ENCODE data around the gene ZC3HAV1. TPM values are rescaled to one million over a fixed set of nuclear protein-coding genes. Genes with fewer than 3 reads are reported as not detected.
A peak's percentile ranks its signal among the peaks of the same experiment; 100 is the strongest.

Gene ZC3HAV1
- total and polyA plus RNA-seq, 2 of the 13 experiments (the other 11 are each of a cell fraction or from before 2014, with no cell fraction given): 12.7 to 23.7 TPM

DNA sequence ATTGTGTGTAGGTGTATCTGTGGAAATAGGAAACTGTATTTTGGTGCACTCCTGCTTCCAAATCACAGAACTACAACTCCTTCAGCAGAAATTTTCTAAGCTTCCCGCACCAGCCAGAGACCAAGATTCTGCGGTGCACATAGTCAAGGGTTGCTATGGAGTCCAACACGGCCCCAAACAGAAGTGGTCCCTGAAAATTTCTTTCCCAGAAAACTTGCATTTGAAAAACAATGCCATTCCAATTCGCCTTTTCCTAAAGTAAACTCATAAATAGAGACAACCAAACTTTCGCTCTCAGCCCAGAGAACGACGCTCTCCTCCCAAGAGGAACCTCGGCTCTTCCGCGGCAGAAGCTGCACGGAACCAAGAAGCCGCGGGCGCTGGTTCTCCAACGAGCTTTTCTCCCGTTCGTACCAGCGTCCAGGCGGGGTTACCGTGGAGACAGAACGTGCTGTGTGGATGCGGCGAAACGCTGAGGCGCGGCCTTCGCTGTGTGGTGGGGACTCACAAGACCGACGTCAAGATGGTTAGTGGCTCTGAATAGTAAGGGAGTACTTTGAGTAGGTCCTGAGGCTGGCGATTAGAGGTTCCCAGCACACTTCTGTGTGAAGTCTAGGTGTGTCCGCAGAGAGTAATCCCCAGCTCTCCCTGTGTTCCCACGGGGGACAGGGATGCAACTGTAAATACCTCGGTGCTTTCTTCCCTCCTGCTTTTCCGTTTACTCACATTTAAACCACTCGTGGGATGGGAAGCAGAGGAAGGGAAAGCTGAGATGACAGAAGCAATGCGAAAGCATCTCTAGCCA is 24.0 kb upstream of the ZC3HAV1 start (continued):
- TF ChIP-seq, protein P1, sequence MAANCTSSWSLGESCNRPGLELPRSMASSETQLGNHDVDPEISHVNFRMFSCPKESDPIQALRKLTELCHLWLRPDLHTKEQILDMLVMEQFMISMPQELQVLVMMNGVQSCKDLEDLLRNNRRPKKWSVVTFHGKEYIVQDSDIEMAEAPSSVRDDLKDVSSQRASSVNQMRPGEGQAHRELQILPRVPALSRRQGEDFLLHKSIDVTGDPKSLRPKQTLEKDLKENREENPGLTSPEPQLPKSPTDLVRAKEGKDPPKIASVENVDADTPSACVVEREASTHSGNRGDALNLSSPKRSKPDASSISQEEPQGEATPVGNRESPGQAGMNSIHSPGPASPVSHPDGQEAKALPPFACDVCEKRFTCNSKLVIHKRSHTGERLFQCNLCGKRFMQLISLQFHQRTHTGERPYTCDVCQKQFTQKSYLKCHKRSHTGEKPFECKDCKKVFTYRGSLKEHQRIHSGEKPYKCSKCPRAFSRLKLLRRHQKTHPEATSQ (CRISPR knock-in tag; IDR thresholded peaks at IDR 0.05; ENCODE audit: borderline replicate concordance): no peak
- TF ChIP-seq SETDB1 (CRISPR knock-in tag; IDR thresholded peaks at IDR 0.05; ENCODE audit: borderline replicate concordance): no peak
- TF ChIP-seq GPN1 (CRISPR knock-in tag; IDR thresholded peaks at IDR 0.05; ENCODE audit: borderline replicate concordance): no peak
- TF ChIP-seq NFIB (CRISPR knock-in tag; IDR thresholded peaks at IDR 0.05; ENCODE audit: borderline replicate concordance): no peak
- TF ChIP-seq, protein P2, sequence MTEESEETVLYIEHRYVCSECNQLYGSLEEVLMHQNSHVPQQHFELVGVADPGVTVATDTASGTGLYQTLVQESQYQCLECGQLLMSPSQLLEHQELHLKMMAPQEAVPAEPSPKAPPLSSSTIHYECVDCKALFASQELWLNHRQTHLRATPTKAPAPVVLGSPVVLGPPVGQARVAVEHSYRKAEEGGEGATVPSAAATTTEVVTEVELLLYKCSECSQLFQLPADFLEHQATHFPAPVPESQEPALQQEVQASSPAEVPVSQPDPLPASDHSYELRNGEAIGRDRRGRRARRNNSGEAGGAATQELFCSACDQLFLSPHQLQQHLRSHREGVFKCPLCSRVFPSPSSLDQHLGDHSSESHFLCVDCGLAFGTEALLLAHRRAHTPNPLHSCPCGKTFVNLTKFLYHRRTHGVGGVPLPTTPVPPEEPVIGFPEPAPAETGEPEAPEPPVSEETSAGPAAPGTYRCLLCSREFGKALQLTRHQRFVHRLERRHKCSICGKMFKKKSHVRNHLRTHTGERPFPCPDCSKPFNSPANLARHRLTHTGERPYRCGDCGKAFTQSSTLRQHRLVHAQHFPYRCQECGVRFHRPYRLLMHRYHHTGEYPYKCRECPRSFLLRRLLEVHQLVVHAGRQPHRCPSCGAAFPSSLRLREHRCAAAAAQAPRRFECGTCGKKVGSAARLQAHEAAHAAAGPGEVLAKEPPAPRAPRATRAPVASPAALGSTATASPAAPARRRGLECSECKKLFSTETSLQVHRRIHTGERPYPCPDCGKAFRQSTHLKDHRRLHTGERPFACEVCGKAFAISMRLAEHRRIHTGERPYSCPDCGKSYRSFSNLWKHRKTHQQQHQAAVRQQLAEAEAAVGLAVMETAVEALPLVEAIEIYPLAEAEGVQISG (CRISPR knock-in tag; IDR thresholded peaks at IDR 0.05): peak; percentile 92
- TF ChIP-seq SOX5 (CRISPR knock-in tag; IDR thresholded peaks at IDR 0.05; ENCODE audit: borderline replicate concordance): 0 out of 2 replicates have a peak, but pooled peaks have one; percentile 58
- TF ChIP-seq SAFB2 (CRISPR knock-in tag; IDR thresholded peaks at IDR 0.05; ENCODE audit: borderline replicate concordance, low read depth): no peak
- TF ChIP-seq MYC (CRISPR knock-in tag; IDR thresholded peaks at IDR 0.05; ENCODE audit: borderline replicate concordance): peak; percentile 72; the same call in 1 of the 2 replicates
- TF ChIP-seq, protein P3, sequence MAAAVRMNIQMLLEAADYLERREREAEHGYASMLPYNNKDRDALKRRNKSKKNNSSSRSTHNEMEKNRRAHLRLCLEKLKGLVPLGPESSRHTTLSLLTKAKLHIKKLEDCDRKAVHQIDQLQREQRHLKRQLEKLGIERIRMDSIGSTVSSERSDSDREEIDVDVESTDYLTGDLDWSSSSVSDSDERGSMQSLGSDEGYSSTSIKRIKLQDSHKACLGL (CRISPR knock-in tag; IDR thresholded peaks at IDR 0.05): peak; percentile 49; the same call in 1 of the 2 replicates
- TF ChIP-seq, protein P4, sequence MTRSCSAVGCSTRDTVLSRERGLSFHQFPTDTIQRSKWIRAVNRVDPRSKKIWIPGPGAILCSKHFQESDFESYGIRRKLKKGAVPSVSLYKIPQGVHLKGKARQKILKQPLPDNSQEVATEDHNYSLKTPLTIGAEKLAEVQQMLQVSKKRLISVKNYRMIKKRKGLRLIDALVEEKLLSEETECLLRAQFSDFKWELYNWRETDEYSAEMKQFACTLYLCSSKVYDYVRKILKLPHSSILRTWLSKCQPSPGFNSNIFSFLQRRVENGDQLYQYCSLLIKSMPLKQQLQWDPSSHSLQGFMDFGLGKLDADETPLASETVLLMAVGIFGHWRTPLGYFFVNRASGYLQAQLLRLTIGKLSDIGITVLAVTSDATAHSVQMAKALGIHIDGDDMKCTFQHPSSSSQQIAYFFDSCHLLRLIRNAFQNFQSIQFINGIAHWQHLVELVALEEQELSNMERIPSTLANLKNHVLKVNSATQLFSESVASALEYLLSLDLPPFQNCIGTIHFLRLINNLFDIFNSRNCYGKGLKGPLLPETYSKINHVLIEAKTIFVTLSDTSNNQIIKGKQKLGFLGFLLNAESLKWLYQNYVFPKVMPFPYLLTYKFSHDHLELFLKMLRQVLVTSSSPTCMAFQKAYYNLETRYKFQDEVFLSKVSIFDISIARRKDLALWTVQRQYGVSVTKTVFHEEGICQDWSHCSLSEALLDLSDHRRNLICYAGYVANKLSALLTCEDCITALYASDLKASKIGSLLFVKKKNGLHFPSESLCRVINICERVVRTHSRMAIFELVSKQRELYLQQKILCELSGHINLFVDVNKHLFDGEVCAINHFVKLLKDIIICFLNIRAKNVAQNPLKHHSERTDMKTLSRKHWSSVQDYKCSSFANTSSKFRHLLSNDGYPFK (CRISPR knock-in tag; IDR thresholded peaks at IDR 0.05; ENCODE audit: borderline replicate concordance): peak; percentile 90
- TF ChIP-seq ZNF614 (CRISPR knock-in tag; IDR thresholded peaks at IDR 0.05; ENCODE audit: borderline replicate concordance): peak; percentile 84
- no peak for TF ChIP-seq ZNF577 (CRISPR knock-in tag; IDR thresholded peaks at IDR 0.05; ENCODE audit: borderline replicate concordance, low read depth)
- TF ChIP-seq ETV5 (CRISPR knock-in tag; IDR thresholded peaks at IDR 0.05; ENCODE audit: borderline replicate concordance): peak; percentile 54
- peak; percentile 92 for TF ChIP-seq SALL1 (CRISPR knock-in tag; IDR thresholded peaks at IDR 0.05)
- TF ChIP-seq ZFP1 (CRISPR knock-in tag; IDR thresholded peaks at IDR 0.05): 0 out of 2 replicates have a peak, but pooled peaks have one; percentile 39
- 0 out of 4 replicates have a peak, but pooled peaks of 1 of the 2 experiments have one; percentile 84 for TF ChIP-seq KLF16 (CRISPR knock-in tag; IDR thresholded peaks at IDR 0.05)
- peak; percentile 81 for TF ChIP-seq RFX1 (IDR thresholded peaks at IDR 0.05)
- peak; percentile 76 for TF ChIP-seq FOXA3 (CRISPR knock-in tag; IDR thresholded peaks at IDR 0.05)
- TF ChIP-seq PPARG (CRISPR knock-in tag; conservative IDR thresholded peaks at IDR 0.05): 0 out of 2 replicates have a peak, but pooled peaks have one; percentile 35
- TF ChIP-seq ASH2L (IDR thresholded peaks at IDR 0.05; ENCODE audit: insufficient read length, low read depth, low read length): peak; percentile 96
- no peak for TF ChIP-seq SMAD9 (CRISPR knock-in tag; IDR thresholded peaks at IDR 0.05)
- TF ChIP-seq HNF4A (CRISPR knock-in tag; IDR thresholded peaks at IDR 0.05): peak; percentile 17; the same call in 1 of the 2 replicates
